Loucy (cell line): ENCODE results near the gene SGF29.

Experiments used
- H2AFZ ChIP-seq: fragments of 200-600 bp; sonication (generic); 2 replicates; pipeline ENCODE4 v1.6.0; 2016; ENCODE audit warnings: antibody characterized with exemption, mild to moderate bottlenecking, low read length, moderate library complexity
- H3F3A ChIP-seq: fragments of 200-600 bp; 2 replicates; pipeline ENCODE4 v1.6.0; 2016; ENCODE audit warnings: antibody characterized with exemption, low read depth, mild to moderate bottlenecking
- H3K27me3 ChIP-seq: fragments of 200-600 bp; sonication (generic); 2 replicates; pipeline ENCODE4 v1.6.1; 2014; ENCODE audit warnings: low read length, mild to moderate bottlenecking; ENCODE audit not compliant: insufficient read depth, poor library complexity, severe bottlenecking
- H3K36me3 ChIP-seq: fragments of 200-600 bp; sonication (generic); 2 replicates; pipeline ENCODE4 v1.6.1; 2016; ENCODE audit warnings: low read length; ENCODE audit not compliant: insufficient read depth
- H3K4me1 ChIP-seq: fragments of 200-600 bp; sonication (generic); 2 replicates; pipeline ENCODE4 v1.5.1; 2014; ENCODE audit warnings: low read length, mild to moderate bottlenecking; ENCODE audit not compliant: insufficient read depth, poor library complexity, severe bottlenecking
- H3K4me2 ChIP-seq: fragments of 200-600 bp; sonication (generic); 2 replicates; pipeline ENCODE4 v1.6.0; 2014; ENCODE audit warnings: antibody characterized with exemption, low read length, low read depth, mild to moderate bottlenecking; ENCODE audit not compliant: poor library complexity, severe bottlenecking
- H3K4me3 ChIP-seq: fragments of 200-600 bp; sonication (generic); 2 replicates; pipeline ENCODE4 v1.5.1; 2014; ENCODE audit warnings: low read length, mild to moderate bottlenecking, mixed read lengths; ENCODE audit not compliant: poor library complexity, severe bottlenecking
- H3K79me2 ChIP-seq: fragments of 200-600 bp; sonication (generic); 2 replicates; pipeline ENCODE4 v1.6.1; 2014; ENCODE audit warnings: low read length; ENCODE audit not compliant: insufficient read depth
- H3K9ac ChIP-seq: fragments of 200-600 bp; sonication (generic); 2 replicates; pipeline ENCODE4 v1.6.0; 2014; ENCODE audit warnings: mild to moderate bottlenecking, low read depth, low read length, moderate library complexity; ENCODE audit not compliant: poor library complexity, severe bottlenecking
- H3K9me2 ChIP-seq: fragments of 200-600 bp; sonication (generic); replicated peaks from 2 replicates; pipeline ENCODE4 v1.6.1; 2016; ENCODE audit warnings: low read depth, low read length, mixed read lengths
- H3K9me3 ChIP-seq: fragments of 200-600 bp; sonication (generic); 2 replicates; pipeline ENCODE4 v1.6.1; 2014; ENCODE audit warnings: mild to moderate bottlenecking, antibody characterized with exemption, low read length, low read depth; ENCODE audit not compliant: insufficient read depth
- H4K20me1 ChIP-seq: fragments of 200-600 bp; sonication (generic); 2 replicates; pipeline ENCODE4 v1.6.0; 2014; ENCODE audit warnings: antibody characterized with exemption, low read length, mild to moderate bottlenecking; ENCODE audit not compliant: insufficient read depth, poor library complexity, severe bottlenecking
- CTCF ChIP-seq: fragments of 200-600 bp; sonication (generic); conservative IDR thresholded peaks from 2 replicates; pipeline ENCODE4 v1.5.1; 2014; ENCODE audit warnings: mild to moderate bottlenecking, antibody characterized with exemption, low read length
- EZH2phosphoT487 ChIP-seq: fragments of 200-600 bp; IDR thresholded peaks from 2 replicates; pipeline ENCODE4 v1.6.1; 2018; ENCODE audit warnings: antibody characterized with exemption, mild to moderate bottlenecking, moderate library complexity, borderline replicate concordance

The SGF29 gene

GRCh38 chr16:28511031-28511430 lies 42.7 kb upstream of the SGF29 start:
- H3K4me1 ChIP-seq, result peaks cover 14% of the 10 kb centered on the region
- H3K4me2 ChIP-seq, result no peak overlapping the region
- no peaks in the 10 kb centered on the region for H3K9me3 ChIP-seq
- H3K27me3 ChIP-seq, result no peaks in the 10 kb centered on the region
- no peaks in the 10 kb centered on the region for H3F3A ChIP-seq
- no peaks in the 10 kb centered on the region for H3K79me2 ChIP-seq
- no peaks in the 10 kb centered on the region for H3K9me2 ChIP-seq
- no peaks in the 10 kb centered on the region for H3K36me3 ChIP-seq
- H2AFZ ChIP-seq, result no peak overlapping the region; the same call in 1 of the 2 replicates
- H3K4me3 ChIP-seq, result no peak overlapping the region
- TF ChIP-seq EZH2phosphoT487 (no peak), CTCF (no peak)
- no peak overlapping the region for H3K9ac ChIP-seq
- no peaks in the 10 kb centered on the region for H4K20me1 ChIP-seq

GRCh38 chr16:28511801-28512789 lies 41.6 kb upstream of the SGF29 start:
- peaks cover 14% of the 10 kb centered on the region for H3K4me1 ChIP-seq
- TF ChIP-seq EZH2phosphoT487, result no peak
- TF ChIP-seq CTCF, result no peak
- no peaks in the 10 kb centered on the region for H3K27me3 ChIP-seq
- H4K20me1 ChIP-seq, result no peaks in the 10 kb centered on the region
- H3K9me2 ChIP-seq, result no peaks in the 10 kb centered on the region
- no peaks in the 10 kb centered on the region for H3K79me2 ChIP-seq
- H3K4me2 ChIP-seq, result no peak overlapping the region
- no peaks in the 10 kb centered on the region for H3K9me3 ChIP-seq
- no peaks in the 10 kb centered on the region for H3F3A ChIP-seq
- peak overlapping the region; percentile 98 for H2AFZ ChIP-seq
- H3K9ac ChIP-seq, result peak overlapping the region; percentile 13
- no peaks in the 10 kb centered on the region for H3K36me3 ChIP-seq
- H3K4me3 ChIP-seq, result no peak overlapping the region

GRCh38 chr16:28513484-28514181 lies 40.1 kb upstream of the SGF29 start:
- Histone ChIP-seq H3K9ac (peak overlapping the region; percentile 36), H3K9me2 (no peaks in the 10 kb centered on the region), H3K9me3 (no peaks in the 10 kb centered on the region), H3K4me3 (no peak overlapping the region), H3K4me2 (peak overlapping the region; percentile 37), H2AFZ (peak overlapping the region; percentile 83), H3K27me3 (no peaks in the 10 kb centered on the region), H3K36me3 (no peaks in the 10 kb centered on the region), H4K20me1 (no peaks in the 10 kb centered on the region), H3K4me1 (peaks cover 14% of the 10 kb centered on the region), H3F3A (no peaks in the 10 kb centered on the region), H3K79me2 (no peaks in the 10 kb centered on the region)
- TF ChIP-seq EZH2phosphoT487 (no peak), CTCF (no peak)
